GM10847 (cell line): ENCODE data around the gene TMA7.
A peak's percentile ranks its signal among the peaks of the same experiment; 100 is the strongest.

Experiments
- POLR2A ChIP-seq: IDR thresholded peaks from 2 replicates; pipeline ENCODE4 v1.6.1; 2011; ENCODE audit not compliant: insufficient read length; ENCODE audit errors: extremely low read depth

TMA7 gene

GRCh38 chr3:48465531-48466378 lies 25.7 kb downstream of the TMA7 start:
- peak; percentile 95 for TF ChIP-seq POLR2A

- TF ChIP-seq POLR2A: peak; percentile 12
These were observed 26.5 kb downstream of the TMA7 start for GRCh38 chr3:48466386-48467109.

- TF ChIP-seq POLR2A: no peak
These were observed 27.0 kb downstream of the TMA7 start for GRCh38 chr3:48467110-48467454.

- TF ChIP-seq POLR2A: no peak
These were observed 27.6 kb downstream of the TMA7 start for GRCh38 chr3:48467473-48468267.

GRCh38 chr3:48468329-48468731 lies 28.3 kb downstream of the TMA7 start:
- TF ChIP-seq POLR2A: peak; percentile 17

GRCh38 chr3:48469046-48469915 lies 29.2 kb downstream of the TMA7 start:
- TF ChIP-seq POLR2A: no peak

- TF ChIP-seq POLR2A: no peak
These were observed 30.2 kb downstream of the TMA7 start for GRCh38 chr3:48470286-48470685.

- TF ChIP-seq POLR2A: no peak
These were observed 32.5 kb downstream of the TMA7 start for GRCh38 chr3:48472673-48472922.

- peak; percentile 83 for TF ChIP-seq POLR2A
These were observed 33.0 kb downstream of the TMA7 start for GRCh38 chr3:48472923-48473616.

- no peak for TF ChIP-seq POLR2A
These were observed 33.5 kb downstream of the TMA7 start for GRCh38 chr3:48473617-48473952.

GRCh38 chr3:48474619-48475018 lies 34.6 kb downstream of the TMA7 start:
- no peak for TF ChIP-seq POLR2A

- no peak for TF ChIP-seq POLR2A
These were observed 35.1 kb downstream of the TMA7 start for GRCh38 chr3:48475188-48475587.

GRCh38 chr3:48476426-48477053 lies 36.5 kb downstream of the TMA7 start:
- no peak for TF ChIP-seq POLR2A

GRCh38 chr3:48477959-48478520 lies 38.0 kb downstream of the TMA7 start:
- no peak for TF ChIP-seq POLR2A
